Measurements from ENCODE around the gene ASIP.

GRCh38 chr20:34199183-34199582 is 42.0 kb upstream of the ASIP start:
- TF ChIP-seq TOX (CRISPR knock-in tag; IDR thresholded peaks at IDR 0.05; ENCODE audit: borderline replicate concordance) (no peak), ZFP3 (CRISPR knock-in tag; IDR thresholded peaks at IDR 0.05) (no peak), ZNF8 (CRISPR knock-in tag; IDR thresholded peaks at IDR 0.05) (no peak), PATZ1 (CRISPR knock-in tag; IDR thresholded peaks at IDR 0.05; ENCODE audit: borderline replicate concordance) (no peak), CREB5 (CRISPR knock-in tag; IDR thresholded peaks at IDR 0.05; ENCODE audit: low read depth) (no peak), ZFP30 (CRISPR knock-in tag; IDR thresholded peaks at IDR 0.05) (no peak), RARB (CRISPR knock-in tag; IDR thresholded peaks at IDR 0.05) (no peak), OSR1 (CRISPR knock-in tag; IDR thresholded peaks at IDR 0.05) (no peak), TCF4 (CRISPR knock-in tag; IDR thresholded peaks at IDR 0.05; ENCODE audit: borderline replicate concordance) (no peak), PPARA (CRISPR knock-in tag; IDR thresholded peaks at IDR 0.05; ENCODE audit: borderline replicate concordance) (no peak), GLIS3 (CRISPR knock-in tag; IDR thresholded peaks at IDR 0.05) (no peak), POU6F1 (CRISPR knock-in tag; IDR thresholded peaks at IDR 0.05; ENCODE audit: borderline replicate concordance, low read depth) (no peak), ESRRG (CRISPR knock-in tag; IDR thresholded peaks at IDR 0.05) (no peak)

Data from SK-N-SH treated with all-trans-retinoic acid at 6 μM for 48 hours (cell line).